CD4-positive, alpha-beta T cell treated with Interleukin-6 for 4 hours (primary cell): ENCODE results near the gene HAND1.
A peak's percentile ranks its signal among the peaks of the same experiment; 100 is the strongest.

Experiments
- DNase-seq: peaks from one replicate; pipeline ENCODE4 v3.0.0-alpha.2; 2020; ENCODE audit warnings: mixed read lengths

HAND1 gene

GRCh38 chr5:154477382-154478223 is 424 bp downstream of the HAND1 start:
- DNase-seq: no peak

DNA sequence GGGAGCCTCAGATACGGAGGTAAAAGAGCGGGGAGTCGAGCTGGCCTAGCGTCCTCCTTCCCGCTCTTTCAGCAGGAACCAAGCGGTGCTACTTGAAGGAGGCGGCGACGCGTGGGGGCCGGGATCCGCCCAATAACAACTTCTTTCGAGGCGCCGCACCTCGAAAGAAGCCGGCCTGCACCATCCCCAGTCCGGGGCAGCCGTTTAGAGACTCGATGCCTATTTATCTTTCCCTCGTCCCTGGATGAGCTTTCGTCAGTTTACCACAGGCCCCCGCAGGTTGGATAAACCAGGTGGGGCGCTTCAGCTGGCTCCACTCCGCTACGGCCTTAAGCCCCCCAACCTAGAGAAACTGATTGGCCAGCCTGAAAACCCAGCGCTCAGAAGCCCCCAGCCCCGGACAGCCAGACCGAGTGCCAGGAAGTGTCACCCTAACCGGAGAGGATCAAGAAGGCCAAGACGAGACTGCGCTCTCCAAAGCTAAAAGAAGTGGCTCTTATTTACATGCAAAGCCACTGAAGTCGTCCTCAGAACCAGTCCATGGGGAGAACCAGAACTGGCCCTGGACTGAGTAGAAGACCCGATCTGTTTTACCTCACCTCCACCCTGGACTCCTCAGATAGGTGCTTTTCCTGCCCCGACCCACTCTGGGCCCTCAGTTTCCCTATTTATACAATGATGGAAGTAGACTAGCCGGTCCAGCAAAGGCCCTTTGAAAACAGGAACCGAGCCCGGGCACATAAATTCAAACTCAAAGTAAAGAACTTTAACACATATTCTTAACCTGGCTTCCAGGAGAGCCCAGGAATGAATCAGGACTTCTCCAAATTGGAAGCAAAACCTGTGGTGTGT is 1.4 kb downstream of the HAND1 start:
- DNase-seq: no peak

DNA sequence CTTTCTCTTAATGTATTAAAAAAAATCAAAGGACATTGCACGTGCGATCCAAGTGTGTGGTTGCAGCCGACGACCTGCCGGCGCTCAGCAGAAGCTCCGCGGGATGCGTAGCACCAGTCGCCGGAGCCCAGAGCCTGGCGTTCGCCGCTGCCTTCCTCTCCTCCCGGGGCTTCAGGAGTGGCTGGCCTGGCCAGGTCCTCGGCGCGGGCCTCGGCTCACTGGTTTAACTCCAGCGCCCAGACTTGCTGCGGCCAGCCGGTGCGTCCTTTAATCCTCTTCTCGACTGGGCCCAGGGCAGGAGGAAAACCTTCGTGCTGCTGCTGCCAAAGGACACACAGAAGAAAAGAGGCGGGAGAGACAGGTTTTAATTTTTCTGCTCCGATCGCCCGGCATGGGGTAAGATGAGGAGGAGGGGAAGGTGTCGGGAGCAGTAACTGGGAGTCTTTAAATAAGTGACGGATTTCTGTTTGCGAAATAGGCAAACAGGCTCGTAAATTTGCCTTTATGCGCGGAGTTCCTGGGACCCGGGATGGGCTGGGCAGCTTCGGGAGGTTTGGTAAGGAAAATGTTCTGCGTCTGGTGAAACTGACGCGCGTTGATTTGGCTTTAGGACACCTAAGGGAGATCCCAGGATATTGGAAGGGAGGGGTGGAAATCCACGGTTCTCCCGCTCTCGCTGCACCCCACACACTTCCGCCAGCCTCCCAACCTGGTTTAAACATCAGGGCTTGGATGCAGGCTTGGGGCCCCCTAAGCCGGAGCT is 2.3 kb downstream of the HAND1 start:
- DNase-seq: no peak

DNA sequence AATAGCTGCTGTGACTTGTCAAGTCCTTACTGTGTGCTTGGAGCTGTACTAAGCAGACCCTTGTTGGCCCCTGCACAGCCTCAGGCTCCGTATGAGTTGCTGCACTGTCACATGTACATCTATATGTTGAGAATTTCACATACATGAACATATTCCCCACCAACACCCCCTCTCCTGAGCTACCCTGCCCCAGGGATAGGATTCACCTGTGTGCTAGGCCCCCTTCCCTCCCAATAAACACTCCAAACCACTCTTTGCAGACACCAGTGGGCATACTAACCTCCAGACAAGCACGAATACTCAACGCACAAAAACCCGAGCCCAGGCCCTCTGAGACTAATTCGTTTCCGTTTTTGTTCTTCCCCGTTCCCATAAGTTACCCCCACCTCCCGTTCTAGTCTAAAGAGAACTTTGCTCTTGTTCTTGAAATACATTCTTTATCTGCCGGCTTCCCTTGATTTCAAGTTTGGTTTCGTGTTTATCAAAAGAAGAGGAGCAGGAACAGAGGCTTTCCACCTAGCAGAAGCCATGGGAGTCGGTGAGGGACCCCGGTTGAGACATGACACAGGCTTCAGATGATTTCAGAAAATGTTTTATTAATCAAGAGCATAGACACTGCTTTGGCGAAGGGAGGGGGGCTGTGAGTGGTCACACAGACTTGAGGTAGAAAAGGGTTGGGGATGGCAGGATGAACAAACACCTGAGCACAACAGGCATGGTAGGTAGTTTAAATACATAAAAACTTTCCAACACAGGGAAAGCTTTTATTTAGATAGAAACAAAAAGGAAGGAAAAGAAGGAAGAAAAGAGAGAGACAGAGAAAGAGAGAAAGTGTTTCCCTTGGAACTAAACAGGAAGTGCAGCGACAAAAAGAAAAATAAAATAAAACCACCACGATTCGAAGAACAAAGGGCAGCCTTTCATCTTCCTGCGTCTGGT is 3.4 kb downstream of the HAND1 start:
- DNase-seq: no peak

- DNase-seq: no peak
These were observed 4.3 kb downstream of the HAND1 start for GRCh38 chr5:154473581-154474283.

DNA sequence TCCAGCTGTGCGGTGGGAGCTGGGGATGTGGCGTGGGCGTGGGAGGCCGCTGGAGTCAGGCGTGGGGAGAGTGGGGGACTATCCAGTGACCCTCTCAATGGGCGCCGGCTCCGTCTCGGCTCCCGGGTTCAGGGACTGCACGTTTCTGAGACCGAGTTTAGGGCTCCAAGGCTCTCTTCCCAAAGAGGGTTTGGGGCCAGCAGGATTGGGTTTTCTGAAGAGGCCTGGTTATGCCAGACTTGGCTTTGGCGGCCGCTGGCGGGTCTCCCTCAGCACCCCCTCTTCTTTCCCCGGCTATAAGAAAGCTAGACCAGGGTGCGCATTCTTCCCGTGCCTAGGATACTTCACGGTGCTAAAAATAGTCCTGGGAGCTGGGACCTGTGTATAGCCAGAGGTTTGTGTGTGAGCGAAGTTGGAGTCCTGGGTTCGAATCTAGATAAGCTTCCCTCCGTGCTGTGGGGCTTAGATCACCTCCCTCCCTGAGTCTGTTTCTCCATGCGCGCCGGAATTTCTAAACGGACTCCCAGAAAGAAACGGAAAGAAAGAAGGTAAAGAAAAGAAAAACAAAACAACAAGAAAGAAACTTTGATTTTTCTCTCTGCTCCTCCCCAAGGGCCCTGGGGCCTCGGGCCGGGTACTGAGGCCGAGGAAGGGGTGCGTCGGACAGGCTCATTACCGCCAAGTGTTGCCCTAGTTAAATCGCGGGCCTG is 5.0 kb downstream of the HAND1 start:
- no peak for DNase-seq

DNA sequence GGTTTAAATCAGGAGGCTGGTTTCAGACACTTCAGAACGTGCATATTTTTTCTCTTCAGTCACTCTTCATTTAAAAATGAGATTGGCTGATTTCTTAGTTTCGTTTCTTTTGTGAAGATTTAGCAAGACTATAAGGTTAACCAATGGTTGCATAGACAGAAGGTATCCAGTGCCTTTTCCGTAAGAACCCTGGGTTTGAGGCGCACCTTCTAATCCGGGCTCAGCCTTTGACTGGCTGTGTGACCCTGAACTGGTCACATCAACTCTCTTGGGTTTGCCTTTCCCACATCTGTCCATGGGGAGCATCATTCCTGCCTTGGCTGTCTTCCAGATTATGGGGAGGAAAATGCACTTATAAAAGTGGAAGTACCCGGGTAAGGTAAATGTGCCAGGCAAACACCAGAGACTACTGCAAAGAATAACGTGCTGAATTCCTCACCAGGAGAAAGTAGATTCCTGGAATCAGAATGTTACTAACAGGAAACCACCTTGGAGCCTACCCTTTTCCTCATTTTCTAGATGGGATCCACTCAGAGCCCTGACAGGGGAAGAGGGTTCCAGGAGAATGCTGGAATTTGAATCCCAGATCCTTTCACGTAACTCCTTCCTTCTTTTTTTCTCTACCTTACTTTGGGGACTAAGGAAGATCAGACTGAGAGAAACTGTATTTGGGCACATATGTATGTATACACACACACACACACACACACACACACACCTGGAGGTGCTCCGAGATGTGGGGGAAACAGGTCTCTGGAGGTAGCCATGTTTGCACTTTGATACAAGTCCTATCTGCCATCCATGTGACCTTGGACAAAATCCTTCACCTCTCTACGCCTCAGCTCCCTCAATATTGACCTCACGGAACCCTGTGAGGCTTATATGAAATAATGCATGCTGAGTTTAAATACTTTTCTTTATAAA is 6.8 kb downstream of the HAND1 start:
- DNase-seq: no peak

DNA sequence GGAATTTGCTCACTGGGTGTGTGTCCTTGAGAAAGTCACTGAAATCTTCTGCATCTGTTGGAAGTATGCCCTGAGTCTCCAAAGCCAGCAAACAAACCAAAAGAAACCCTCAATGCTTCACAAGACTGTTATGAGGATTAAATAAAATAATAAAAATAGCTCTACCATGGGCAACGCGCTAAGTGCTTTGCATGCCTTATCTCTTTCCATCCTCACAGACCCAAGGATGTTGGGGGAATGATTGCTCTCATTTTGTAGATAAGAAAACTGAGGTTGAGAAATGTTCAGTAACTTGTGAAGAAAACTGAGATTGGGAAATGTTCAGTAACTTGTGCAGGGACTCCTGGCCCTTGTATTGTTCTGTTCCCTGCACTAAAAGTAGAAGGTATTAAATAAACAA is 7.9 kb downstream of the HAND1 start:
- no peak for DNase-seq

DNA sequence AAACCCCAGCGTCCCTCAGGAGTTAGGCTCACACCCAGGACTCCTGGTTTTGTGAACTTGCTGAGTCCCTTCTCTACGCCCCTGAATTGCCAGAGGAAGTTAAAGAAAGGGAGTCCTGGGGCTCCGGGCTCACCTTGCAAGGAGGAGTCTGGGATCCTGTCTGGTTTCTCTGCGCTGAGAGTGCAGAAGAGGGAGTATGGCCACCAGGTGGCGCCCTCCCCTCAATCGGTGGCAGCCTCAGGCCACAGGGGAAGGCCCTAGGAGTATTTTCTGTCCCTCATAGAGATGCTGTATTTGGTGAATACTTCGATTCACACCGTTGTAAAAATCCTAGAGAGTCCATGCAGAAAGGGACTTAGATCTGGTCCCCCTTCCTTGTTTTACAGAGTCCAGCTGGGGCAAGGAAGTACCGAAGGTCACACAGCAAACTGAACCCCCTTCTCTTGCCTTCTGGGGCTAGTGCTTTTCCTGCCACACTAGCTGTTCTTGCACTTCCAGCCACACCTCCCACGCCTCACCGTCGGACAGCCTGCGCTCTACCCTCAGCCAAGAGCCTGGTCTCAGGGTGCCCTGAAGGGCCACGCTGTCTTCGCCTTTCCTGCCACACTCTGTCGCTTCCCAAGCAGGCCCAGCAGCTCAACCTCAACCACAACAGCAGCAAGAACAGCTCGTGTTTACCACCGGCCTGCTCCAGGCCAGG is 10.2 kb downstream of the HAND1 start:
- peak; percentile 76 for DNase-seq

- no peak for DNase-seq
These were observed 11.4 kb downstream of the HAND1 start for GRCh38 chr5:154466671-154467070.

GRCh38 chr5:154466147-154466546 is 11.9 kb downstream of the HAND1 start:
- DNase-seq: no peak

- DNase-seq: no peak
These were observed 12.9 kb downstream of the HAND1 start for GRCh38 chr5:154465169-154465568.

GRCh38 chr5:154464438-154464837 is 13.6 kb downstream of the HAND1 start:
- DNase-seq: no peak

DNA sequence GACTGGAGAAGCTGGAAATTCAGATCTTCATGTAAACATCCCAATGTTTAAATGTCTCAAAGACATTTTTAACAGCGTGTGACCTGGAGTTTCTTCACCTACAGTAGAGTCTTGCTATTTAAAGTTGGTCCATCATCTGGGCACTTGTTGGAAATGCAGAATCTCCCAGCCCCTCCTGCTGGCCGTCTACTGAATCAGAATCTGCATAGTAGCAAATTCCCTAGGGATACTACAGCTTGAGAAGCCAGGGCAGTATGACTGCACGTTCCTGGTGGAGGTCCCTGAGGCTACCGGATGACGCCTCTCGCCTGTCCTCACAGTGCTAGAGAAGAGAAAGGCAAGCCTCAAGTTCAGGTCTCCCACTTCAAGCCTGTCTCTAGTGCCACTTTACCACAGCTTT is 16.5 kb downstream of the HAND1 start:
- DNase-seq: no peak

DNA sequence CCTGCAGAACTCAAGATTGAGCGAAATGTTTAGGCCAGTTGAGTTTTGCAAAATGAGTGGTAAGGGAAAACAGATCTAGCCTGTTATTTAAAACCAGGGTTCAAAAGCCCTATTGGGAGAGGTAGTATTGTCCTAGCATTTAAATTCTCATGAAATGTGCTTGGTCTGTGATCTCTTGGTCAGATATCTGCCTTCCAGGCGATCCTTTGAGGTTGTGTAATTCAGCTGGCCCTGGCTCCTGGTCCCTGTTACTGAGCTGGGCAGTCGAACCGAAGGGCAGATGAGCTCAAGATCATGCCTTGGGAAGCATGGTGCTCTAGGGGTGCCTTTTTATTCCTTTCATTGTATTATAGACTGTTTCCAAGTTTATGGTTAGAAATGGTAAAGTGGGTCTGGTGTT is 17.9 kb downstream of the HAND1 start:
- DNase-seq: no peak

DNA sequence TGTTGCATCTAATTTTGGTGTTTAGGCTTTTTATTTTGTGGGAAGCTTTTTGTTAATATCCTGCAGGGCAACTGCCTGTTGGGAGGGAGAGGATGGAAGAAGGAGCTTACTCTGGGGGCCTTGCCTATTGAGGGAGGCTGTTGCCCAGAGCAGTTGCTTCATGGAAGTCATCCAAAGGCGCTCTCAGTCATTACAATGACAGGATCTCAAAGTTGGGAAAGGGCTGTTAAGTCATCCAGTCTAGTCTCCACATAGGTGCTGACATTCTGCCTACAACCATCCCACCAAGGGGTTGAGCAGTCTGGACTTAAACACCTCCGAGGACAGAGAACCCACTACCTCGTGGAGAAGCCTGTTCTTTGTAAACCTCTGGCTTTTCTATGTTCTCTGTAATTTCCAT is 19.0 kb downstream of the HAND1 start:
- no peak for DNase-seq

- no peak for DNase-seq
These were observed 21.5 kb downstream of the HAND1 start for GRCh38 chr5:154456540-154456939.

GRCh38 chr5:154455585-154455984 is 22.4 kb downstream of the HAND1 start:
- no peak for DNase-seq

- DNase-seq: no peak
These were observed 26.1 kb downstream of the HAND1 start for GRCh38 chr5:154451957-154452356.
